Omental fat pad (tissue), 4 donors: ENCODE data around the gene ID3. TPM values are rescaled to one million over a fixed set of nuclear protein-coding genes. Genes with fewer than 3 reads are reported as not detected.
A peak's percentile ranks its signal among the peaks of the same experiment; 100 is the strongest.

Experiments
- ATAC-seq: fragments of 150-250 bp; one replicate; pipeline ENCODE4 v1.9.1; 2016; ENCODE audit warnings: mild to moderate bottlenecking, moderate library complexity; ENCODE audit not compliant: low FRiP score
- DNase-seq: peaks from one replicate; pipeline ENCODE4 v3.0.0-alpha.2; 2019; ENCODE audit warnings: low spot score
- CTCF ChIP-seq, 3 donors: fragments of 450-650 bp; IDR thresholded peaks; one replicate each; pipeline ENCODE4 v1.5.1; 2016 to 2017; ENCODE audit warnings: antibody characterized with exemption in 3 of 3, mild to moderate bottlenecking in 3 of 3, moderate library complexity in 2 of 3
- total RNA-seq, 4 donors: library from RNA; depleted of rRNA; stranded (reverse); fragments of >200 nt; gene quantifications; one replicate each; pipeline ENCODE4 v1.1.0, GENCODE V29; 2016

Gene ID3
- total RNA-seq, 4 donors from 2014 or later: 134 to 322 (median 179) TPM

- no peak for DNase-seq
- TF ChIP-seq CTCF (IDR thresholded peaks at IDR 0.05): no peak
- no peak for ATAC-seq
Measured at GRCh38 chr1:23563755-23564374, 4.6 kb upstream of the ID3 start.

GRCh38 chr1:23563003-23563402, 3.7 kb upstream of the ID3 start:
- DNase-seq: no peak
- TF ChIP-seq CTCF (IDR thresholded peaks at IDR 0.05): no peak
- no peak for ATAC-seq

GRCh38 chr1:23562137-23562876, 3.0 kb upstream of the ID3 start:
- TF ChIP-seq CTCF (IDR thresholded peaks at IDR 0.05): no peak
- ATAC-seq: peak; percentile 68
- peak; percentile 75 for DNase-seq

- no peak for TF ChIP-seq CTCF (IDR thresholded peaks at IDR 0.05)
- ATAC-seq (no peak), DNase-seq (no peak)
Measured at GRCh38 chr1:23561813-23562100, 2.5 kb upstream of the ID3 start.

GRCh38 chr1:23561076-23561812, 1.9 kb upstream of the ID3 start:
- DNase-seq (no peak), ATAC-seq (no peak)
- TF ChIP-seq CTCF (IDR thresholded peaks at IDR 0.05): no peak

- TF ChIP-seq CTCF (IDR thresholded peaks at IDR 0.05): no peak
- DNase-seq (no peak), ATAC-seq (no peak)
Measured at GRCh38 chr1:23559985-23560741, 862 bp upstream of the ID3 start.
